ENCODE measurements around the gene TNFRSF13B.
"Not testable (repeated sequence)": the region's sequence is repeated elsewhere in the genome, so short reads cannot be mapped to it uniquely, and the experiment has no call there.

TNFRSF13B gene

GRCh38 chr17:16906680-16907079, 65.2 kb downstream of the TNFRSF13B start:
- no peak for DNase-seq

- no peak for DNase-seq
These were observed 66.2 kb downstream of the TNFRSF13B start for GRCh38 chr17:16905593-16906191.

- DNase-seq: not testable (repeated sequence)
These were observed 68.8 kb downstream of the TNFRSF13B start for GRCh38 chr17:16903070-16903469.

- DNase-seq: no peak
These were observed 71.5 kb downstream of the TNFRSF13B start for GRCh38 chr17:16900288-16900882.

GRCh38 chr17:16897211-16897896, 74.6 kb downstream of the TNFRSF13B start:
- not testable (repeated sequence) for DNase-seq

- not testable (repeated sequence) for DNase-seq
These were observed 75.7 kb downstream of the TNFRSF13B start for GRCh38 chr17:16896235-16896634.

GRCh38 chr17:16893527-16893926, 78.4 kb downstream of the TNFRSF13B start:
- DNase-seq: not testable (repeated sequence)

- not testable (repeated sequence) for DNase-seq
These were observed 79.0 kb downstream of the TNFRSF13B start for GRCh38 chr17:16892876-16893454.

GRCh38 chr17:16889088-16889465, 82.8 kb downstream of the TNFRSF13B start:
- no peak for DNase-seq

All from stimulated activated CD4-positive, alpha-beta T cell treated with anti-CD3 and anti-CD28 coated beads, Interleukin-4, amount 100 ng/mL, for 24 hours (primary cell).